GM10266 (cell line): ENCODE measurements around the gene FOXL2NB.
A peak's percentile ranks its signal among the peaks of the same experiment; 100 is the strongest.

ENCODE experiments used
- DNase-seq: peaks from one replicate; pipeline ENCODE4 v3.0.0; 2012; ENCODE audit errors: extremely low spot score
- CTCF ChIP-seq: IDR thresholded peaks from 2 replicates; pipeline ENCODE4 v1.5.1; 2012; ENCODE audit warnings: mild to moderate bottlenecking, low read depth; ENCODE audit not compliant: control insufficient read depth, insufficient read depth; ENCODE audit errors: missing control alignments

Gene FOXL2NB

GRCh38 chr3:138938877-138939560 lies 8.0 kb upstream of the FOXL2NB start:
- TF ChIP-seq CTCF = no peak
- DNase-seq = no peak

GRCh38 chr3:138939561-138940241 lies 7.3 kb upstream of the FOXL2NB start:
- no peak for DNase-seq
- TF ChIP-seq CTCF = no peak

GRCh38 chr3:138940446-138940845 lies 6.6 kb upstream of the FOXL2NB start:
- no peak for TF ChIP-seq CTCF
- no peak for DNase-seq

GRCh38 chr3:138941259-138941885 lies 5.6 kb upstream of the FOXL2NB start:
- DNase-seq = no peak
- TF ChIP-seq CTCF = peak; percentile 55

- no peak for DNase-seq
- TF ChIP-seq CTCF = no peak
Measured at GRCh38 chr3:138942271-138942670, 4.7 kb upstream of the FOXL2NB start.

GRCh38 chr3:138942861-138943623 lies 4.0 kb upstream of the FOXL2NB start:
- TF ChIP-seq CTCF = no peak
- DNase-seq = no peak
